WTC11 (cell line): Measurements from ENCODE around the gene CLEC16A. TPM values are rescaled to one million over a fixed set of nuclear protein-coding genes. Genes with fewer than 3 reads are reported as not detected.

Source experiments
- ATAC-seq: fragments of 200-7000 bp; cut with Tn5 transposase; 2 replicates; pipeline ENCODE4 v1.10.0; 2021; ENCODE audit warnings: mild to moderate bottlenecking, moderate library complexity
- CTCF ChIA-PET: fragments of 300-600 bp; sonication (Branson Sonifier 250); formaldehyde crosslinking; loops from one replicate; lab custom pipeline; 2021; ENCODE audit warnings: antibody characterized with exemption; lab: Charles Lee
- POLR2A ChIA-PET: fragments of 350-600 bp; sonication (Branson Sonifier 250); formaldehyde crosslinking; loops from one replicate; lab custom pipeline; 2021; ENCODE audit warnings: antibody characterized with exemption; lab: Charles Lee
- DNase-seq: peaks from one replicate; pipeline ENCODE4 v3.0.0; 2021; ENCODE audit warnings: low spot score
- H3K27ac Mint-ChIP-seq: 2 replicates; pipeline ENCODE4 v1.8.0; 2021; ENCODE audit warnings: mixed read lengths
- H3K27me3 Mint-ChIP-seq: 2 replicates; pipeline ENCODE4 v1.8.0; 2021; ENCODE audit warnings: low read depth, mild to moderate bottlenecking, moderate library complexity, mixed read lengths
- H3K36me3 Mint-ChIP-seq: 2 replicates; pipeline ENCODE4 v1.8.0; 2021; ENCODE audit warnings: mixed read lengths
- H3K4me1 Mint-ChIP-seq: 2 replicates; pipeline ENCODE4 v1.8.0; 2022; ENCODE audit warnings: mixed read lengths
- H3K4me3 Mint-ChIP-seq: 2 replicates; pipeline ENCODE4 v1.8.0; 2021; ENCODE audit warnings: mild to moderate bottlenecking, moderate library complexity, mixed read lengths
- H3K9me3 Mint-ChIP-seq: 2 replicates; pipeline ENCODE4 v1.8.0; 2021; ENCODE audit warnings: mixed read lengths
- AFF4 ChIP-seq: sonication (generic); formaldehyde crosslinking; IDR thresholded peaks from 2 replicates; pipeline ENCODE4 v1.8.1; 2023; ENCODE audit warnings: mild to moderate bottlenecking, missing genetic modification reagents, borderline replicate concordance
- ATF1 ChIP-seq: sonication (generic); formaldehyde crosslinking; IDR thresholded peaks from 2 replicates; pipeline ENCODE4 v1.8.1; 2023; ENCODE audit warnings: mild to moderate bottlenecking, moderate library complexity, missing genetic modification reagents
- ATF6 ChIP-seq: sonication (generic); formaldehyde crosslinking; IDR thresholded peaks from 2 replicates; pipeline ENCODE4 v1.8.1; 2023; ENCODE audit warnings: mild to moderate bottlenecking, missing genetic modification reagents
- CDX4 ChIP-seq: fragments of 250-450 bp; sonication (Bioruptor Pico); IDR thresholded peaks from 2 replicates; pipeline ENCODE4 v1.9.0; 2021; ENCODE audit warnings: moderate library complexity, mild to moderate bottlenecking, inconsistent platforms, borderline replicate concordance
- ERG ChIP-seq: fragments of 250-450 bp; sonication (Bioruptor Pico); IDR thresholded peaks from 2 replicates; pipeline ENCODE4 v1.8.0; 2021; ENCODE audit warnings: mild to moderate bottlenecking
- ETV6 ChIP-seq: sonication (generic); formaldehyde crosslinking; IDR thresholded peaks from 2 replicates; pipeline ENCODE4 v1.8.1; 2022; ENCODE audit warnings: mild to moderate bottlenecking, missing genetic modification reagents
- FOXP1 ChIP-seq: sonication (generic); formaldehyde crosslinking; IDR thresholded peaks from 2 replicates; pipeline ENCODE4 v1.8.0; 2022; ENCODE audit warnings: missing genetic modification reagents, mild to moderate bottlenecking, moderate library complexity, borderline replicate concordance
- KAT7 ChIP-seq: sonication (generic); formaldehyde crosslinking; IDR thresholded peaks from 2 replicates; pipeline ENCODE4 v1.8.1; 2023; ENCODE audit warnings: missing genetic modification reagents, mild to moderate bottlenecking, borderline replicate concordance
- PREB ChIP-seq: sonication (generic); formaldehyde crosslinking; IDR thresholded peaks from 2 replicates; pipeline ENCODE4 v1.8.1; 2022; ENCODE audit warnings: mild to moderate bottlenecking, missing genetic modification reagents, moderate library complexity, borderline replicate concordance
- TP53 ChIP-seq: sonication (generic); formaldehyde crosslinking; IDR thresholded peaks from 2 replicates; pipeline ENCODE4 v1.8.1; 2023; ENCODE audit warnings: mild to moderate bottlenecking, missing genetic modification reagents
- USF2 ChIP-seq: sonication (generic); formaldehyde crosslinking; IDR thresholded peaks from 2 replicates; pipeline ENCODE4 v1.8.1; 2023; ENCODE audit warnings: mild to moderate bottlenecking, missing genetic modification reagents, moderate library complexity
- ZMAT4 ChIP-seq: fragments of 250-450 bp; sonication (Bioruptor Pico); IDR thresholded peaks from 2 replicates; pipeline ENCODE4 v1.9.0; 2021; ENCODE audit warnings: mild to moderate bottlenecking
- ZNF232 ChIP-seq: sonication (generic); formaldehyde crosslinking; IDR thresholded peaks from 2 replicates; pipeline ENCODE4 v1.8.0; 2022; ENCODE audit warnings: mild to moderate bottlenecking, missing genetic modification reagents
- ZNF317 ChIP-seq: sonication (generic); formaldehyde crosslinking; IDR thresholded peaks from 2 replicates; pipeline ENCODE4 v1.8.1; 2023; ENCODE audit warnings: low read depth, mild to moderate bottlenecking, moderate library complexity, missing genetic modification reagents, borderline replicate concordance
- total RNA-seq: library from RNA; stranded (reverse); gene quantifications from 3 replicates; pipeline ENCODE4 v1.2.3, GENCODE V29; 2021

CLEC16A gene
- total RNA-seq, 1 experiment from 2014 or later, result 14.4 TPM

- Mint-ChIP-seq H3K36me3 (no peaks in the 10 kb centered on the region), H3K4me3 (no peak overlapping the region), H3K27me3 (no peaks in the 10 kb centered on the region), H3K27ac (no peak overlapping the region), H3K9me3 (no peaks in the 10 kb centered on the region), H3K4me1 (peaks cover 8% of the 10 kb centered on the region)
- POLR2A ChIA-PET, result no interaction called here
- ATAC-seq (no peak), DNase-seq (no peak)
- CTCF ChIA-PET, result interaction anchor here (0.5 to 0.6 kb wide), 2 partner anchors 19 to 110 kb away, joined by 3 read pairs; no protein-coding TSS in a partner anchor
- no peak for TF ChIP-seq ATF1 (CRISPR knock-in tag)
- TF ChIP-seq TP53 (CRISPR knock-in tag), result no peak
- no peak for TF ChIP-seq CDX4 (CRISPR knock-in tag)
- TF ChIP-seq USF2 (CRISPR knock-in tag), result no peak
- no peak for TF ChIP-seq ZNF232
- no peak for TF ChIP-seq PREB (CRISPR knock-in tag)
- TF ChIP-seq ZNF317 (CRISPR knock-in tag), result no peak
- TF ChIP-seq ERG (CRISPR knock-in tag), result no peak
- no peak for TF ChIP-seq ATF6 (CRISPR knock-in tag)
- TF ChIP-seq ZMAT4, result no peak
- TF ChIP-seq ETV6 (CRISPR knock-in tag), result no peak
- TF ChIP-seq FOXP1, result no peak
- no peak for TF ChIP-seq KAT7 (CRISPR knock-in tag)
- no peak for TF ChIP-seq AFF4
Observed at GRCh38 chr16:11063448-11064201, 119.3 kb downstream of the CLEC16A start.
